Hepatocyte (in vitro differentiated cells): ENCODE measurements around the gene KIF3B.

Source experiments
- EZH2 ChIP-seq: fragments of 200-600 bp; sonication (generic); IDR thresholded peaks from 2 replicates; pipeline ENCODE4 v1.6.1; 2016; ENCODE audit warnings: antibody characterized with exemption, mild to moderate bottlenecking, borderline replicate concordance
- EZH2phosphoT487 ChIP-seq: fragments of 200-600 bp; sonication (generic); IDR thresholded peaks from one replicate; pipeline ENCODE4 v1.6.1; 2018; ENCODE audit warnings: antibody characterized with exemption, mild to moderate bottlenecking, low read depth, moderate library complexity; ENCODE audit not compliant: unreplicated experiment, severe bottlenecking
- TF ChIP-seq, protein P1 (sequence below): fragments of 200-600 bp; sonication (generic); IDR thresholded peaks from 2 replicates; pipeline ENCODE4 v1.5.1; 2016; ENCODE audit warnings: antibody characterized with exemption, mild to moderate bottlenecking; ENCODE audit not compliant: poor library complexity

DNA sequence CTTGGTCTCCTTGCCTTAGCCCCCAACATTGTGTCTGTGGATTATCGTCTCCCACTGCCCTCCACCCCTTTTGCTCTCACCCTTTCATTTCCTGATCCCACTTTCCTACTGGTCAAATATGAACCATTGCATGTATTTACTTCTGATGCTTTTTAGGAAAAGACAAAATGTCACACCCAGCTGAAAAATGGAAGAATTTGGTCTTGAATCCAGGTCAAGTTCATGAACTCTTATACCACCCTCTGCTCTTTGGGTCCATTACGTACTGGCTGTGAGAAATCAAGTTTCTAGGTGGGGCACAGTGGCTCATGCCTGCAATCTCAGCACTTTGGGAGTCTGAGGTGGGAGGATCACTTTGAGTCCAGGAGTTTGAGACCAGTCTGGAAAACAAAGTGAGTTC, 15.8 kb upstream of the KIF3B start:
- TF ChIP-seq, protein P1, sequence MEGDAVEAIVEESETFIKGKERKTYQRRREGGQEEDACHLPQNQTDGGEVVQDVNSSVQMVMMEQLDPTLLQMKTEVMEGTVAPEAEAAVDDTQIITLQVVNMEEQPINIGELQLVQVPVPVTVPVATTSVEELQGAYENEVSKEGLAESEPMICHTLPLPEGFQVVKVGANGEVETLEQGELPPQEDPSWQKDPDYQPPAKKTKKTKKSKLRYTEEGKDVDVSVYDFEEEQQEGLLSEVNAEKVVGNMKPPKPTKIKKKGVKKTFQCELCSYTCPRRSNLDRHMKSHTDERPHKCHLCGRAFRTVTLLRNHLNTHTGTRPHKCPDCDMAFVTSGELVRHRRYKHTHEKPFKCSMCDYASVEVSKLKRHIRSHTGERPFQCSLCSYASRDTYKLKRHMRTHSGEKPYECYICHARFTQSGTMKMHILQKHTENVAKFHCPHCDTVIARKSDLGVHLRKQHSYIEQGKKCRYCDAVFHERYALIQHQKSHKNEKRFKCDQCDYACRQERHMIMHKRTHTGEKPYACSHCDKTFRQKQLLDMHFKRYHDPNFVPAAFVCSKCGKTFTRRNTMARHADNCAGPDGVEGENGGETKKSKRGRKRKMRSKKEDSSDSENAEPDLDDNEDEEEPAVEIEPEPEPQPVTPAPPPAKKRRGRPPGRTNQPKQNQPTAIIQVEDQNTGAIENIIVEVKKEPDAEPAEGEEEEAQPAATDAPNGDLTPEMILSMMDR: no peak
- TF ChIP-seq EZH2 (no peak), EZH2phosphoT487 (no peak)
